CD14-positive monocyte (primary cell): ENCODE results near the gene ZFP92. TPM values are rescaled to one million over a fixed set of nuclear protein-coding genes. Genes with fewer than 3 reads are reported as not detected.
A peak's percentile ranks its signal among the peaks of the same experiment; 100 is the strongest.

Source experiments
- DNase-seq, 3 donors: peaks; one replicate each; pipeline ENCODE4 v3.0.0-alpha.2; 2011 to 2022
- H2AFZ ChIP-seq: 2 replicates; pipeline ENCODE4 v1.6.0; 2012; ENCODE audit warnings: mild to moderate bottlenecking, low read depth, low read length, inconsistent platforms; ENCODE audit not compliant: insufficient read depth, poor library complexity, severe bottlenecking
- H3K27ac ChIP-seq, 2 donors: 1 replicate in 1 of 2; 2 replicates in 1 of 2; pipeline ENCODE4 v1.5.1; 2012 to 2013; ENCODE audit warnings: low read length in 2 of 2, control low read depth in 1 of 2, inconsistent platforms in 1 of 2, low read depth in 1 of 2, mild to moderate bottlenecking in 1 of 2
- H3K27me3 ChIP-seq, 2 donors: one replicate each; pipeline versions ENCODE4 v1.6.0 to v1.6.1; 2011 to 2013; ENCODE audit warnings: low read length in 2 of 2; ENCODE audit not compliant: control insufficient read depth in 2 of 2, insufficient read depth in 2 of 2
- H3K36me3 ChIP-seq, 2 donors: replicated peaks in 1 of 2; 1 replicate in 1 of 2; 2 replicates in 1 of 2; pipeline versions ENCODE4 v1.5.1 to v1.6.1; 2012 to 2013; ENCODE audit warnings: low read length in 2 of 2, control low read depth in 1 of 2, inconsistent platforms in 1 of 2, mild to moderate bottlenecking in 1 of 2; ENCODE audit not compliant: insufficient read depth in 2 of 2, control insufficient read depth in 1 of 2
- H3K4me1 ChIP-seq, 2 donors: 1 replicate in 1 of 2; 2 replicates in 1 of 2; pipeline versions ENCODE4 v1.5.1 to v1.6.1; 2012 to 2013; ENCODE audit warnings: low read length in 2 of 2, control low read depth in 1 of 2, inconsistent platforms in 1 of 2, mild to moderate bottlenecking in 1 of 2, moderate library complexity in 1 of 2; ENCODE audit not compliant: insufficient read depth in 2 of 2, control insufficient read depth in 1 of 2
- H3K4me2 ChIP-seq: replicated peaks from 2 replicates; pipeline ENCODE3; 2012; ENCODE audit warnings: low read length, moderate library complexity, mild to moderate bottlenecking; ENCODE audit not compliant: poor library complexity, severe bottlenecking; ENCODE audit errors: extremely low read depth
- H3K4me3 ChIP-seq, 3 experiments: fragments of 200-600 bp in 1 of 3; sonication (generic) in 1 of 3; replicated peaks in 1 of 3; 1 replicate in 2 of 3; 2 replicates in 1 of 3; pipeline ENCODE4 v1.5.1; 2011 to 2013; ENCODE audit warnings: low read length in 3 of 3, mild to moderate bottlenecking in 3 of 3, control low read depth in 2 of 3, low read depth in 2 of 3, inconsistent platforms in 1 of 3, moderate library complexity in 1 of 3
- H3K79me2 ChIP-seq: 2 replicates; pipeline ENCODE4 v1.6.0; 2012; ENCODE audit warnings: mild to moderate bottlenecking, control low read depth, inconsistent platforms, low read length, moderate library complexity; ENCODE audit not compliant: insufficient read depth
- H3K9ac ChIP-seq: 2 replicates; pipeline ENCODE4 v1.6.0; 2017; ENCODE audit warnings: low read length, mild to moderate bottlenecking; ENCODE audit not compliant: insufficient read depth, poor library complexity, severe bottlenecking
- H3K9me3 ChIP-seq, 2 donors: replicated peaks in 1 of 2; 1 replicate in 1 of 2; 2 replicates in 1 of 2; pipeline versions ENCODE4 v1.5.1 to v1.6.1; 2012 to 2013; ENCODE audit warnings: low read length in 2 of 2, control low read depth in 1 of 2; ENCODE audit not compliant: control insufficient read depth in 1 of 2, insufficient read depth in 1 of 2
- H4K20me1 ChIP-seq: 2 replicates; pipeline ENCODE4 v1.6.0; 2012; ENCODE audit warnings: mild to moderate bottlenecking, low read length, control low read depth, moderate library complexity; ENCODE audit not compliant: insufficient read depth
- H3K27ac Mint-ChIP-seq, 7 donors: one replicate each; pipeline ENCODE4 v1.8.0; 2020; ENCODE audit warnings: mild to moderate bottlenecking in 7 of 7, mixed read lengths in 7 of 7, moderate library complexity in 6 of 7, inconsistent platforms in 2 of 7
- H3K27me3 Mint-ChIP-seq, 3 donors: one replicate each; pipeline ENCODE4 v1.8.0; 2021 to 2022; ENCODE audit warnings: low read depth in 3 of 3, mild to moderate bottlenecking in 3 of 3, mixed read lengths in 3 of 3, moderate library complexity in 3 of 3, inconsistent platforms in 1 of 3
- H3K36me3 Mint-ChIP-seq, 2 donors: one replicate each; pipeline ENCODE4 v1.8.0; 2020; ENCODE audit warnings: mixed read lengths in 2 of 2, inconsistent platforms in 1 of 2, mild to moderate bottlenecking in 1 of 2
- H3K4me1 Mint-ChIP-seq: one replicate; pipeline ENCODE4 v1.8.0; 2020; ENCODE audit warnings: mild to moderate bottlenecking, mixed read lengths
- H3K4me3 Mint-ChIP-seq, 2 donors: one replicate each; pipeline ENCODE4 v1.8.0; 2020; ENCODE audit warnings: mild to moderate bottlenecking in 2 of 2, mixed read lengths in 2 of 2, moderate library complexity in 1 of 2
- H3K9me3 Mint-ChIP-seq, 7 donors: one replicate each; pipeline ENCODE4 v1.8.0; 2020 to 2022; ENCODE audit warnings: mixed read lengths in 7 of 7, mild to moderate bottlenecking in 6 of 7, moderate library complexity in 6 of 7, inconsistent platforms in 2 of 7
- CTCF ChIP-seq: fragments of 200-600 bp; IDR thresholded peaks from one replicate; pipeline ENCODE4 v1.8.0; 2022; ENCODE audit warnings: antibody characterized with exemption, mild to moderate bottlenecking
- WGBS: methylation state at CpG from one replicate; pipeline ENCODE4 v1.1.5; 2013; ENCODE audit warnings: missing lambda C conversion rate; ENCODE audit not compliant: insufficient coverage; 5-methylcytosine and 5-hydroxymethylcytosine counted together
- intact Hi-C, 2 donors: fragments of 100-400 bp; cut with micrococcal nuclease; formaldehyde crosslinking; loops; one replicate each; pipeline versions ENCODE4 v1.15.0 to v1.15.1; 2023
- polyA plus RNA-seq, 3 donors: library from polyadenylated mRNA; depleted of rRNA in 1 of 3; unstranded in 2 of 3; stranded (reverse) in 1 of 3; fragments of 300-500 nt in 2 of 3; fragments of >200 nt in 1 of 3; fragmentation: Illumina TruSeq in 2 of 3; gene quantifications; 1 replicate in 2 of 3; 2 replicates in 1 of 3; pipeline ENCODE4 v1.2.3, GENCODE V29; 2012 to 2021

The ZFP92 gene
- polyA plus RNA-seq, 3 donors: 0.04 to 0.96 (median 0.13) TPM

GRCh38 chrX:153440556-153441135, 29.4 kb downstream of the ZFP92 start:
- 85% methylated on average over 6 of the region's 13 CpGs for WGBS
- Histone ChIP-seq H3K27me3 (no peaks in the 10 kb centered on the region), H3K36me3 (no peaks in the 10 kb centered on the region), H3K4me2 (no peak overlapping the region), H3K9ac (no peak overlapping the region), H3K9me3 (no peaks in the 10 kb centered on the region), H4K20me1 (no peaks in the 10 kb centered on the region), H3K27ac (no peak overlapping the region), H2AFZ (no peak overlapping the region), H3K4me1 (no peaks in the 10 kb centered on the region), H3K4me3 (no peak overlapping the region), H3K79me2 (no peaks in the 10 kb centered on the region)
- Mint-ChIP-seq H3K4me1 (no peaks in the 10 kb centered on the region), H3K4me3 (no peak overlapping the region), H3K27ac (peak overlapping the region in 1 of 7 donors; percentile 37), H3K36me3 (no peaks in the 10 kb centered on the region), H3K9me3 (peaks cover 0 to 2% (median 0%) of the 10 kb centered on the region in 7 donors), H3K27me3 (peaks cover 0 to 7% (median 5%) of the 10 kb centered on the region in 3 donors)
- intact Hi-C loops: no loop called here
- TF ChIP-seq CTCF: no peak
- DNase-seq: no peak

GRCh38 chrX:153441296-153441695, 30.0 kb downstream of the ZFP92 start:
- Mint-ChIP-seq H3K4me3 (no peak overlapping the region), H3K9me3 (peaks cover 0 to 2% (median 0%) of the 10 kb centered on the region in 7 donors), H3K27me3 (peaks cover 0 to 7% (median 5%) of the 10 kb centered on the region in 3 donors), H3K27ac (no peak overlapping the region), H3K4me1 (no peaks in the 10 kb centered on the region), H3K36me3 (no peaks in the 10 kb centered on the region)
- H3K4me2 ChIP-seq: no peak overlapping the region
- no peak overlapping the region for H2AFZ ChIP-seq
- TF ChIP-seq CTCF: no peak
- no peaks in the 10 kb centered on the region for H3K4me1 ChIP-seq
- intact Hi-C loops: no loop called here
- H3K4me3 ChIP-seq: no peak overlapping the region
- H3K9me3 ChIP-seq: no peaks in the 10 kb centered on the region
- WGBS: no CpG with 5 or more reads among the region's 7 CpGs
- no peaks in the 10 kb centered on the region for H3K27me3 ChIP-seq
- no peaks in the 10 kb centered on the region for H3K36me3 ChIP-seq
- no peak for DNase-seq
- no peak overlapping the region for H3K27ac ChIP-seq
- no peaks in the 10 kb centered on the region for H4K20me1 ChIP-seq
- H3K9ac ChIP-seq: no peak overlapping the region
- H3K79me2 ChIP-seq: no peaks in the 10 kb centered on the region
